ENCODE results near the gene CCDC137. TPM values are rescaled to one million over a fixed set of nuclear protein-coding genes. Genes with fewer than 3 reads are reported as not detected.

Gene CCDC137
- total and polyA plus RNA-seq, 2 of the 13 experiments (the other 11 are each of a cell fraction or from before 2014, with no cell fraction given) = 14.6 to 39.1 TPM

DNA sequence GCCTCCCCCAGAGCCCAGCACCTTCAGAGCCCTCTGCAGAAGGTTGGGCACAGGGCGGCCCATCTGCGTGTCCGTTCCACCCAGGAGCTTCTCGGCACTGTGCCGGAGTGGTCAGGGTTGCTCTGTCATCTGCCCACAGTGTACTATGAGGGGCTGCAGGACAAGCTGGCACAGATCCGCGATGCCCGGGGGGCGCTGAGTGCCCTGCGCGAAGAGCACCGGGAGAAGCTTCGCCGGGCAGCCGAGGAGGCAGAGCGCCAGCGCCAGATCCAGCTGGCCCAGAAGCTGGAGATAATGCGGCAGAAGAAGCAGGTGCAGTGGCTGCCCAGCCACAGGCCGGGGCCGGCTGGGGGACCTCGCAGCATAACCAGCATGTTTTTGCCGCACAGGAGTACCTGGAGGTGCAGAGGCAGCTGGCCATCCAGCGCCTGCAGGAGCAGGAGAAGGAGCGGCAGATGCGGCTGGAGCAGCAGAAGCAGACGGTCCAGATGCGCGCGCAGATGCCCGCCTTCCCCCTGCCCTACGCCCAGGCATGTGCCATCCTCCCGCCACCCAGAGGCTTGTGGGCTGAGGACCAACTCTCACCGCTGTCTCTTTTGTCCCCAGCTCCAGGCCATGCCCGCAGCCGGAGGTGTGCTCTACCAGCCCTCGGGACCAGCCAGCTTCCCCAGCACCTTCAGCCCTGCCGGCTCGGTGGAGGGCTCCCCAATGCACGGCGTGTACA, 29.8 kb downstream of the CCDC137 start:
- H3K27ac ChIP-seq (ENCODE audit: extremely low read length, insufficient read depth, low read length) = no peak overlapping the region
- no peak overlapping the region for H2AFZ ChIP-seq (ENCODE audit: low read length)
- peaks cover 19% of the 10 kb centered on the region for H3K79me2 ChIP-seq (ENCODE audit: insufficient read depth, low read length)
- CTCF ChIA-PET (ENCODE audit: low intra/inter-chr PET ratio, low total read pairs) = no interaction called here
- DNase-seq (ENCODE audit: low spot score) (no peak), FAIRE-seq (no peak), ATAC-seq (0 out of 3 replicates have a peak, but pooled peaks have one; percentile 2)
- H3K27me3 ChIP-seq (ENCODE audit: control insufficient read depth in 1 of 2, insufficient read depth in 2 of 2, low read length in 2 of 2) = no peaks in the 10 kb centered on the region; a peak in 1 of 5 replicates
- in situ Hi-C loops (cut with HindIII; ENCODE audit: extremely low pct_ligation_motif_present, low pct_unique_long_range_greater_than_20kb) (no loop called here), intact Hi-C loops (cut with micrococcal nuclease; ENCODE audit: unreplicated experiment) (no loop called here)
- H3K9me3 ChIP-seq (ENCODE audit: low read length) = no peaks in the 10 kb centered on the region
- WGBS (ENCODE audit: low lambda C conversion rate) = 98% methylated on average over 38 of the region's 40 CpGs
- peaks cover 9% of the 10 kb centered on the region for H4K20me1 ChIP-seq (ENCODE audit: insufficient read depth, low read length)
- BruUV-seq (replicated peaks) = TSS peak; percentile 31
- no peak overlapping the region for H3K4me2 ChIP-seq (ENCODE audit: low read depth, low read length)
- no peak overlapping the region for H3K4me3 ChIP-seq (replicated peaks in 1 of 3; ENCODE audit: insufficient read depth in 1 of 3, low read depth in 2 of 3, low read length in 3 of 3)
- no peak overlapping the region for H3K9ac ChIP-seq (ENCODE audit: insufficient read depth, low read depth, low read length)
- peaks cover 9% of the 10 kb centered on the region for H3K4me1 ChIP-seq (ENCODE audit: insufficient read depth, low read length)
- peak; percentile 73 for TF ChIP-seq RBFOX2 (IDR thresholded peaks at IDR 0.05; ENCODE audit: low read depth, low read length)
- TF ChIP-seq, protein P1, sequence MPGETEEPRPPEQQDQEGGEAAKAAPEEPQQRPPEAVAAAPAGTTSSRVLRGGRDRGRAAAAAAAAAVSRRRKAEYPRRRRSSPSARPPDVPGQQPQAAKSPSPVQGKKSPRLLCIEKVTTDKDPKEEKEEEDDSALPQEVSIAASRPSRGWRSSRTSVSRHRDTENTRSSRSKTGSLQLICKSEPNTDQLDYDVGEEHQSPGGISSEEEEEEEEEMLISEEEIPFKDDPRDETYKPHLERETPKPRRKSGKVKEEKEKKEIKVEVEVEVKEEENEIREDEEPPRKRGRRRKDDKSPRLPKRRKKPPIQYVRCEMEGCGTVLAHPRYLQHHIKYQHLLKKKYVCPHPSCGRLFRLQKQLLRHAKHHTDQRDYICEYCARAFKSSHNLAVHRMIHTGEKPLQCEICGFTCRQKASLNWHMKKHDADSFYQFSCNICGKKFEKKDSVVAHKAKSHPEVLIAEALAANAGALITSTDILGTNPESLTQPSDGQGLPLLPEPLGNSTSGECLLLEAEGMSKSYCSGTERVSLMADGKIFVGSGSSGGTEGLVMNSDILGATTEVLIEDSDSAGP (CRISPR knock-in tag; IDR thresholded peaks at IDR 0.05; ENCODE audit: borderline replicate concordance) = peak; percentile 45; the same call in 1 of the 2 replicates
- peak; percentile 94 for TF ChIP-seq AGO2 (optimal IDR thresholded peaks at IDR 0.05; ENCODE audit: low read depth, low read length)
- TF ChIP-seq ZNF12 (CRISPR knock-in tag; IDR thresholded peaks at IDR 0.05) = no peak
- TF ChIP-seq HNRNPL (IDR thresholded peaks at IDR 0.05; ENCODE audit: low read depth, low read length) = peak; percentile 62; the same call in 1 of the 2 replicates
- 0 out of 2 replicates have a peak, but pooled peaks have one; percentile 5 for TF ChIP-seq NRL (CRISPR knock-in tag; IDR thresholded peaks at IDR 0.05; ENCODE audit: borderline replicate concordance)
- POLR2A ChIA-PET = interaction anchor here (1.3 to 2.1 kb wide), 2 partner anchors 13 to 17 kb away, joined by 5 to 16 read pairs; partner anchors contain the start of genes ARL16 and HGS
- peaks cover 58 to 76% of the 10 kb centered on the region in 2 experiments for H3K36me3 ChIP-seq (replicated peaks in 1 of 2; ENCODE audit: control insufficient read depth in 1 of 2, insufficient read depth in 2 of 2, low read length in 2 of 2)
